Esophagus squamous epithelium (tissue), 4 donors: ENCODE measurements around the gene CD53.

Source experiments
- POLR2A ChIP-seq, 4 donors: fragments of 450-650 bp; IDR thresholded peaks; one replicate each; pipeline ENCODE4 v1.6.1; 2017; ENCODE audit warnings: antibody characterized with exemption in 4 of 4, mild to moderate bottlenecking in 4 of 4, moderate library complexity in 3 of 4
- TF ChIP-seq, protein P1 (sequence below), 6 experiments: fragments of 450-650 bp in 4 of 6; fragments of 200-600 bp in 2 of 6; sonication (generic) in 2 of 6; IDR thresholded peaks; one replicate each; pipeline ENCODE4 v1.5.1; 2016 to 2019; ENCODE audit warnings: antibody characterized with exemption in 6 of 6, mild to moderate bottlenecking in 4 of 6, moderate library complexity in 4 of 6

DNA sequence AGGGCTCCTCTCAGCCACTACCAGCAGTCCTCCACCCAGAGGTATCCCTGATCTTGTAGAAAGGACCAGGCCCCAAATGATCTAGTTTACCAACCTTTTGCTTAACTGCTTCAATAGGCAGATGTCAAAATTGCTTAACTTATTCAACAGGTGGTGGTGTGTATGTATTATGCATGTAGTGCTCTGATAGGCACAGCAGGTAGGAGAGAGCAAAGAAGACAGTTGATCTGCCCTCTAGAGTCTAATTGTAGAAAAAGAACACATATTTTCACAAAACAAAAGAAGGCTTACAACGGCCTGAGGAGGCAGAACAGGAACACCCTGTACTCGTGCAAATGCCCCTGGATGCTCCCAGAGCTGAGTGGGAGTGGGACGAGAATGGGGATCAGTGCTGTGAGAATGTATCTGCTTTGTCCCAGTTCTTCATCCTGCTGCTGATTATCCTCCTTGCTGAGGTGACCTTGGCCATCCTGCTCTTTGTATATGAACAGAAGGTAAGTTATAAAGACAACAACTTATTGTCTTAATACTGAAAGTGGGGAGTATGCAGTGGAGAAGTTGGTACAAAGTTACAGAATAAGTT is 21.1 kb downstream of the CD53 start:
- TF ChIP-seq, protein P1, sequence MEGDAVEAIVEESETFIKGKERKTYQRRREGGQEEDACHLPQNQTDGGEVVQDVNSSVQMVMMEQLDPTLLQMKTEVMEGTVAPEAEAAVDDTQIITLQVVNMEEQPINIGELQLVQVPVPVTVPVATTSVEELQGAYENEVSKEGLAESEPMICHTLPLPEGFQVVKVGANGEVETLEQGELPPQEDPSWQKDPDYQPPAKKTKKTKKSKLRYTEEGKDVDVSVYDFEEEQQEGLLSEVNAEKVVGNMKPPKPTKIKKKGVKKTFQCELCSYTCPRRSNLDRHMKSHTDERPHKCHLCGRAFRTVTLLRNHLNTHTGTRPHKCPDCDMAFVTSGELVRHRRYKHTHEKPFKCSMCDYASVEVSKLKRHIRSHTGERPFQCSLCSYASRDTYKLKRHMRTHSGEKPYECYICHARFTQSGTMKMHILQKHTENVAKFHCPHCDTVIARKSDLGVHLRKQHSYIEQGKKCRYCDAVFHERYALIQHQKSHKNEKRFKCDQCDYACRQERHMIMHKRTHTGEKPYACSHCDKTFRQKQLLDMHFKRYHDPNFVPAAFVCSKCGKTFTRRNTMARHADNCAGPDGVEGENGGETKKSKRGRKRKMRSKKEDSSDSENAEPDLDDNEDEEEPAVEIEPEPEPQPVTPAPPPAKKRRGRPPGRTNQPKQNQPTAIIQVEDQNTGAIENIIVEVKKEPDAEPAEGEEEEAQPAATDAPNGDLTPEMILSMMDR (IDR thresholded peaks at IDR 0.05) = no peak
- no peak for TF ChIP-seq POLR2A (IDR thresholded peaks at IDR 0.05)
